Measurements from ENCODE around the gene L3MBTL4.

- TF ChIP-seq POLR2A (IDR thresholded peaks at IDR 0.05) (no peak), CTCF (IDR thresholded peaks at IDR 0.05 in 4 of 5, conservative IDR thresholded peaks at IDR 0.05 in 1 of 5) (no peak)
Observed at GRCh38 chr18:5979176-5979888, 435.4 kb downstream of the L3MBTL4 start.

Measured in gastrocnemius medialis (tissue), 4 donors.